GM21526 (cell line): ENCODE results near the gene ATP7A.
"Not testable (repeated sequence)": the region's sequence is repeated elsewhere in the genome, so short reads cannot be mapped to it uniquely, and the experiment has no call there.

Source experiments
- ATAC-seq: cut with Tn5 transposase; IDR thresholded peaks from one replicate; pipeline ENCODE4 v1.9.1; 2021; ENCODE audit warnings: moderate library complexity; ENCODE audit not compliant: unreplicated experiment, low FRiP score

The ATP7A gene

GRCh38 chrX:77910108-77910840 is at the start of gene ATP7A:
ATP7A (plus strand) TSS chrX:77910693; CDS start chrX:77971642, 60,949 bp downstream.
- ATAC-seq: peak; percentile 85

DNA sequence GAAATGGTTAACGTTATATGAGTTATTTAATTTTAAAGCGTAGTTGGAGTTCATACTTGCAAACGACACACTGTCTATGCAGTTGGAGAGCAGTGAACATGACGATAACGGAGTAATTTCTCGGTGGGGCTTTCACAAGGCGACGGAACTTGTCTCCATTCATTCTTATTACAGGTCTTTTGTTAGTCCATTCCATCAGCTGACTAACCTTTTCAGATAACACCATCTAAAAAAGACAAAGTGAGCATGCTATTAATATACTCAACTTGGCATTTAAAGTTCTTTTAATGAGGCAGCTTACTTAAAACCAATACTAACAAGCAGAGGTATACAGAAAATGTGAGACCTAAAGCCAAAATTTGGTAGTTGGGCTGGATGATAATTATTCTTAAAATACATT is 35.1 kb upstream of the ATP7A start:
- no peak for ATAC-seq

DNA sequence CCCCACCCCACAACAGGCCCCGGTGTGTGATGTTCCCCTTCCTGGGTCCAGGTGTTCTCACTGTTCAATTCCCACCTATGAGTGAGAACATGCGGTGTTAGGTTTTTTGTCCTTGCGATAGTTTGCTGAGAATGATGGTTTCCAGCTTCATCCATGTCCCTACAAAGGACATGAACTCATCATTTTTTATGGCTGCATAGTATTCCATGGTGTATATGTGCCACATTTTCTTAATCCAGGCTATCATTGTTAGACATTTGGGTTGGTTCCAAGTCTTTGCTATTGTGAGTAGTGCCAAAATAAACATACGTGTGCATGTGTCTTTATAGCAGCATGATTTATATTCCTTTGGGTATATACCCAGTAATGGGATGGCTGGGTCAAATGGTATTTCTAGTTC is 29.1 kb upstream of the ATP7A start:
- ATAC-seq: not testable (repeated sequence)

- ATAC-seq: no peak
Observed at GRCh38 chrX:77892887-77893286, 17.6 kb upstream of the ATP7A start.

GRCh38 chrX:77893713-77894112 is 16.8 kb upstream of the ATP7A start:
- ATAC-seq: no peak

DNA sequence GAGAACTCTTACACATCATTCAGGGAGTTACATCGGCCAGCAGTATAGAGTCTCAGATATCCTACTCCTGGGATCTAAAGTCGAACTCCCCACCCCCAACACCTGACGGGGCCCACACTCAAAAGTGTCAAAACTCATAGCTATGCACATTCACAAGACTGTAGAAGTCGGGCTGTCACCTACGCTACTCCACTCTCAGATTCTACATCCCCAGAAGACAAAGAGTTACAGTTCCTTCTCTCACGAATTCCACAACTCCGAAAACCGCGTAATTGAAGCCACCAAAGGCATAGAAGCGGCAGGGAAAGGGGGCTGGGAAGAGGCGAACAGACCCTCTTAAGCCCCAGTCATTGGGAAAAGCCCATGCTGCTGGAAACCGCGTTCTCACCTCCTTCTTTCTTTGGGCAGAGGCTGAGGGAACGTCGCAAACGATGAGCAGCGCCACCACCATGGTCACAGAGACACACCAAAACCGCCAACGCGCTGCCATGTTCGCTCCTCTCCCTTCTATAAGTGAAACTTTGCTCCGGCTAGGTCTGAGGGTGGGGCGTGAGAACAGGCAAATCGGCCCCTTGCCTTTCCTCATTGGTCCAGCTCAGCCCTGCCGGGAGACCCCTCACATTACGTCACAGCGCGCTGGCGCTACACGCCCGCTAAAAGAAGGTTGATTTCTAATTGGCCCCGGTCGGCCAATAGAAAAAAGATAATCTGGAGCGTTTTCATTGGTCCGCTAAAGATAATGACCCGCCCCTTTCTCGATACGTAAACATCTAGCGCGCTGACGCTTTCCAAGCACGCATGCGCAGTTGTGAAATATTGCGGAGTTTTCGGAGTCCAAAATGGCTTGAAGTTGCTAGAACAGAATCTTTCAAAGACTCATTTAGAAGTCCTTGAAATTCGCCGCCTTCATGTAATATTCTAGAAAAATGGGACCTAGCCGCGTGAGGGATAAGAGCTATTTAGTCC is 15.3 kb upstream of the ATP7A start, which contains the start of gene MAGT1:
TSS of gene MAGT1 (minus strand) at position 515 of the 966 bp plus-strand sequence. CDS start at position 490, 25 bp downstream.
- ATAC-seq: peak; percentile 87

GRCh38 chrX:77899081-77899828 is 11.2 kb upstream of the ATP7A start, which contains the start of gene COX7B:
COX7B (plus strand) TSS chrX:77899468; CDS start chrX:77899554, 86 bp downstream.
- peak; percentile 54 for ATAC-seq

DNA sequence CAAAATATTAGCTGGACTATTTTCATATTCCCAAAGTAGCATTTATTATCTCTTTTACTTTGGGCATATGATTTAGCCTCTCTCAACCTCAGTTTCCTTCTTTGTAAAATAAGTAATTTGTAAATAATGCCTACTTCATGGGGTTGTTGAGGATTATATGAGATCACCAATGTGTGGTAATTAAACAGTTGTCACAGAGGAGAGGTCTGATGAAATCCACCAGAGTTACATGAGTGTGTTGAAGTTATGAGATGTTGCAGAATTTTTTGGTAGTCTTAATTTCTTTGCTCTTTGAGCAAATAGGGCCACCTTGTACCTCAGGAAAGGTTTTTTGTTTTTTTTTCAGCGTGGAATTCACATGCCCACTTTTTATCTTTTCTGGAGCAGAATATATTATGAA is 9.8 kb upstream of the ATP7A start:
- ATAC-seq: no peak

DNA sequence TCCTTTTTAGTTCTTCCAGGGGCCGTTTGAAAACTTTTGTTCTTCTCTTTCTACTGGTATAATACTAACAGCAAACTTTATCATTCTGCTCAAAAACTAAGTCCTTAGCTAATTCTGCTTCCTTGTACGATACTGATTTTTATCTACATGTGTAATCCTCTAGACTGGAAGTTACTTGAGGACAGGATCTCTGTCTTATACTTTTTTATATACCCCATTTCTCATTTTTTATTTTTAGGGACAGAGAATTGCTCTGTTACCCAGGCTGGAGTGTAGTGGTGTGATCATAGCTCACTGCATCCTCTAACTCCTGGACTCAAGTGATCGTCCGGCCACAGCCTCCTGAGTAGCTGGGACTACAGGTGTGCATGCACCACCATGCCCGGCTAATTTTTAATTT is 9.0 kb upstream of the ATP7A start:
- ATAC-seq: no peak

DNA sequence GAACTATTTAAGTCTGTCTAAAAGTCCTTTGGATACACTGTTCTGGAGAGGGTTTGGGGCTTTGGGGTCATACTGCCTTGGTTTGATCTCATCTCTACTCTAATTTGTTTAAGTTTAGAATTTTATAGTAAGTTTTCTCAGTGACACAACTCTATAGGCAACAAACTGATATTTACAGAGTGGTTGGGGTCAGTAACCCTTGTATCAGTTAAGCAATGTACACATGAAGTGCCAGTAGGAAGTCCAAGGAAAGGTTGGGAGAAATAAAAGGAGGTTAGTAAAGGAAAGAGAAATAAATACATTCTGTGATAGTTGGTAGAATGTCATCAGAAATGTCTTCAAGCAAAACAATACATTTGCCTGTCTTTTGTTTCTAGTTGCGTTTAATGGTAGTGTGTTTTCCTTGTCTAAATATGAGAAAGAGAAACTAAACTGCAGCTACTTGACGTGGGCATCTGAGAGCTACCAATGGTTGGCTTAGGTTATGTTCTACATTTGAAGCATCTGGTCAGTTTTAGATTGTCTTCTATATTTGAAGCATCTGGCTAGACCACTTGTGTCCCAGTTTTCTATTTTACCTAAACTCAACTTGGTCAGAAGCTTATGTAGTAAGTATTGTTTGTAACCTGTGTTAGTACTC is 6.9 kb downstream of the ATP7A start:
- ATAC-seq: peak; percentile 53

DNA sequence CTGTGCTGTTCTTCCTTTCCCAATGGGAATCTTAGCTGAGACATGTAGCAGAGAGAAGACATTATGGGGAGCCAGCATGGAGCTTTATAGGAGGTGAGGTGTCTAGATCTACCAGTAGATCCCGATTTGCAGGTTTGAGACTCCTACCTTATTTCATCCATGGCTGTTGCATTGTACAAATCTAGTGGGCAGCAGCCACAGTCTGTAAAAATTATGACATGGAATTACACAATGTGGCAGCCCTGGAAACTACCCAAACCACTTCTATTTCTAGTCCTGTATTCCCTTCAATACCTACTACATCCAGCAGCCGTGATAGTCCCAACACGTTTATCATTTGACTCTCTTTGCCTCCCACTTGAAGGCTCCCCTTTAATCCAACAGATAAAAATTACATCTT is 8.1 kb downstream of the ATP7A start:
- no peak for ATAC-seq

DNA sequence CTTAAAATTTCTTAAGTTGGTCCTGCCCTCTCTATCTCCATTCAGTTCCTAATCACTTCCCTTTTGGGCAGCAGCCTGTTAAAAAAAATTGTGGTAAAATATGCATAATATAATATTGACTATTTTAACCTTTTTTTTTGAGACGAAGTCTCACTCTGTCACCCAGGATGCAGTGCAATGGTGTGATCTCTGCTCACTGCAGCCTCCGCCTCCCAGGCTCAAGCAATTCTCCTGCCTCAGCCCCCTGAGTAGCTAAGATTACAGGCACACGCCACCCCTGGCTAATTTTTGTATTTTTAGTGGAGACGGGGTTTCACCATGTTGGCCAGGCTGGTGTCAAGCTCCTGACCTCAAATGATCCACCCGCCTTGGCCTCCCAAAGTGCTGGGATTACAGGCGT is 8.9 kb downstream of the ATP7A start:
- not testable (repeated sequence) for ATAC-seq

GRCh38 chrX:77922787-77923186 is 12.3 kb downstream of the ATP7A start:
- ATAC-seq: no peak

- no peak for ATAC-seq
Observed at GRCh38 chrX:77924320-77924859, 13.9 kb downstream of the ATP7A start.

DNA sequence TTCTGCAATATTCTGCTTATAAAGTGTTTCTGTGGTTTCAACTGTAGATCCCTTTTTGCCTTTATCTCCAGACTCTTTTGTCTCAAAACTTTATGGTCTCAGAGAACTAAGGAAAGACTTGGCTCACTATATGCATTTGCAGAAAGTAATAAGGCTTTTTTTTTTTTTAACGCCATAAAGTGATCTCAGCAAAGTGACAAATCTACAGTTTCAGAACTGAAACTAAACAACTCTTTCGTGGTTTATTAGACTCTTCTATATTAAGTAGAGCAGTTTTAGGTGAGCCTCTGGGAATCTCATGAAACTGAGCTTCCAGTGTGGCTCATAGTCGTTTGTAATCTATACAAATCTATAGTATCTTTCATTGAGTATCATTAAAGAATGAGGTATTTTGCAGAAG is 15.3 kb downstream of the ATP7A start:
- ATAC-seq: no peak

DNA sequence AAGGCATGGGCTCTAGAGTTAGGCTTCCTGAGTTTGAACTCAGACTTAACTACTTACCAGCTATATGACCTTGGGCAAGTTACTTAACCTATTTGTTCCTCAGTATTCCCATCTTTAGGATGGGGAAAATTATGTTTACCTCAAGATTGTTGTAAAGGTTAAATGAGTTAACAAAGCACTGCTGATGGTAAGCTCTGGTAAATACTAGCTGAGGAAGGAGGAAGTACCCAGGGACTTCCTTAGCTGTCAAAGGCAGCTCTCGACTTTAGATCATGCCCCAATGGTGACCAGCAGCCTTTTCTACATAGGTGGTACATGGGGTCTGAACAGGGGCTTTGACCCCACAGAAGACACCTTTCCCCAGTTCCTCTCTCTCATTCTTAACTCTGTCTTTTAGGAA is 20.1 kb downstream of the ATP7A start:
- ATAC-seq: no peak

GRCh38 chrX:77935886-77936285 is 25.4 kb downstream of the ATP7A start:
- no peak for ATAC-seq

DNA sequence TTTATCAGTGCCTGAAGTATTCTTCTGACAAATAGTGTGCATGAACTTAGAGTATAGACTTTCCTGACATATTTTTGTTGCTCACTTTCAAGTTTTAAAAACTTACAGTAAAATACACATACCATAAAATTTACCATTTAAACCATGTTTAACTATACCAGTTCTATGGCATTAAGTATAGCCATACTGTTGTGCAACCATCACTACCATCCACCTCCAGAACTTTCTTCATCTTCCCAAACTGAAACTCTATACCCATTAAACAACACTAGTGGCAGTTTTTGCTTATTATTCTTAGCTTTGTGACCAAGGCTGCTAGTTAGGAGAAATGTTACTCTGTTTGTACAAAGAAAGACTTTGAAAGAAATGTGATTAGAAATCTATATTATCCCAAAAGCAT is 25.8 kb downstream of the ATP7A start:
- no peak for ATAC-seq

DNA sequence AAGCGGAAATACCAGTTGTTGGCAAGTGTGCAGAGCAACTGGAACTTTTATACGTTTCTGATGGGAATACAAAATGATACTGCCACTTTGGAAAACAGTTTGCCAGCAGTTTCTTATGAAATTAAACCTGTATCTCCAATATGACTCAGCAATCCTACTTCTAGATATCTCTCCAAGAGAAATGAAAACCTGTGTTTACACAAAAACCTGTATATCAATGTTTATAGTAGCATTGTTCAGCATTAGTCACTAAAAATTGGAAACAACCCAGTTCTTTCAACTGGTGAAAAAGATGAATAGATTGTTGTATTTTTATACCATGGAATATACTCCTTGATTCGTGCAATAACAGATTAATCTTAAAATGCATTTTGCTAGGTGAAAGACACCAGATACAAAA is 26.8 kb downstream of the ATP7A start:
- no peak for ATAC-seq
